ENCODE data around the gene FHOD3.

DNA sequence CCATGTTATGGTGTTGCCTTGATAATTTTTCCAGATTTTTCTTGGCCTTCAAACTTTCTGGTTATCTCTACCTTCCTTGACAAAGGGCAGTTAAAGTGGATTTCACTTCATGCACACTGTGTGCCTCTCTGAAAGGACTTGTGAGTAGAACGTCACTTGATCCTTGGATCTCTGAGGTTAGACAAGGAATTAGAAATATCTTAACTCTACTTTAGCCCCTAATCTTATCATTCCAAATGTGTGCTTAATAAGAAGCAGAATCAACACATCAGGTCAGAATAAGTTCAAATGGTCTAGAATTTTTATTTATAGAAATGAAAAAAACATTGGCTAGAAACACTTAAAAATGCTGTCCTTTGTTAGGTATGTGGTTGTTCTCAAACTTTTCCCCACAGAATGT, 325.6 kb downstream of the FHOD3 start:
- no peak for TF ChIP-seq CTCF (conservative IDR thresholded peaks at IDR 0.05; ENCODE audit: low read length)
- no peak for TF ChIP-seq EZH2phosphoT487 (IDR thresholded peaks at IDR 0.05; ENCODE audit: borderline replicate concordance)
